ENCODE results near the gene RHOV.
A peak's percentile ranks its signal among the peaks of the same experiment; 100 is the strongest.
"Not testable (repeated sequence)": the region's sequence is repeated elsewhere in the genome, so short reads cannot be mapped to it uniquely, and the experiment has no call there.

RHOV gene

GRCh38 chr15:40872791-40873693 is 992 bp downstream of the RHOV start:
- no peak for DNase-seq (ENCODE audit: low read depth in 2 of 2)

DNA sequence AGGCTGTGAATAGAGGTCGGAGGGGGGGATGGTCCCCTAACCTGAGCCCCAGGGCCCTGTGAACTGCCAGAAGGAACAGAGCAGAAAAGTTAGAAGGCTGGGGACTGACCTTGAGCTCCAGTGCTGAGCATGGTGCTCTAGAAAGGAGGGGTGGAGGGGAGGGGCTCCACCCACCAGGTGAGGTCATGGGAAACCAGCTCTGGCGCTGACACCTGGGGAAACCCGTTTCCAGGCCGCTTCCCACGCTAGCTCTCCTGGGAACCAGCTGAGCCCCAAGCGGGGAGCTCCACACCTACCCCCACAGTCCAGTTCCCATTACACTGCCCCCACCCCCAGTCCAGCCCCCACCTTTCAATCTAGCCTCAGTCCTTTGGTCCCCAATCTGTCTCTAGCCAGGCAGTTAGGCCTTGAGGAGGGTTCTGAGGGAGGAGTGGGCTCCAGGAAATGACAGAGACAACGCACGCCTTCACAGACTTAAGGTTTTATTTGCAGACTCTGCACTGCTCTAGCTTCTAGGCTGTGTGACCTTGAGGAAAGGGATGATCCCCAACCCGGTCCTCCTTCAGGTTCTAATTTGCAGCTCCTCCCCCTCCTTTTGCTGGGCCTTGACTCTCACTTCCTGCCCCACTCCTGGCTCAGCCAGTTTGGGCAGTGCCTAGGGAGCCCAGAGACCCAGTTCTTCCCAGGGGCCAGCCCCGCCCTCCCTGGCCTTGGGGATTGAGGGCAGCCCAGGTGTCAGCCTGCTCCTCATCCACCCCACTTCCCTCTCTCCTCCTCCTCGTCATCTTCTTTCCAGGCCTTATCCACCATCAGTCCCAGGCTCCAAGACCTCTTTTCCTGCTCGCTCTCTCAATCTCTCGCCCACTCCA is 2.1 kb downstream of the RHOV start:
- DNase-seq (ENCODE audit: low read depth in 2 of 2): no peak

- no peak for DNase-seq (ENCODE audit: low read depth in 2 of 2)
Observed at GRCh38 chr15:40870716-40871115, 3.3 kb downstream of the RHOV start.

DNA sequence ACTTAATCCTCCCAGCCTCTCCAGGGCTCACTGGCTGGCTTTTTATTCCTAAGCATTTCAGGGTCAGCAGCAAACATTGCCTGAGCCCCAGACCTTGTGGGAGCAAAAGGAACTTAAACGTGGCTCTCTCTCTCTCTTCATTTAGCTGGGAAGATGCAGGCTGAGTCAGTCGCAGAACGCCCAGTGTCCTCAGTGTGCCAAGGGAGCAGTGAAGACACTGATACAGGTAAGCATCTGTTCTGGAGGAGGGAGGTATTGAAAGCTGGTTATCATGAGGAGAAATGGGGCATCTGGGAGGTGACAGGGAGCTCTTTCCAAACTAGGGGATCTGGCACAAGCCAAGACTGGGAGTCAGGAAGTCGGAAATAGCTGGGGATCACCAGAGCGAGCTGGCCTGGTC is 4.3 kb downstream of the RHOV start:
- no peak for DNase-seq (ENCODE audit: low read depth in 2 of 2)

- DNase-seq (ENCODE audit: low read depth in 2 of 2): no peak
Observed at GRCh38 chr15:40867199-40867598, 6.8 kb downstream of the RHOV start.

DNA sequence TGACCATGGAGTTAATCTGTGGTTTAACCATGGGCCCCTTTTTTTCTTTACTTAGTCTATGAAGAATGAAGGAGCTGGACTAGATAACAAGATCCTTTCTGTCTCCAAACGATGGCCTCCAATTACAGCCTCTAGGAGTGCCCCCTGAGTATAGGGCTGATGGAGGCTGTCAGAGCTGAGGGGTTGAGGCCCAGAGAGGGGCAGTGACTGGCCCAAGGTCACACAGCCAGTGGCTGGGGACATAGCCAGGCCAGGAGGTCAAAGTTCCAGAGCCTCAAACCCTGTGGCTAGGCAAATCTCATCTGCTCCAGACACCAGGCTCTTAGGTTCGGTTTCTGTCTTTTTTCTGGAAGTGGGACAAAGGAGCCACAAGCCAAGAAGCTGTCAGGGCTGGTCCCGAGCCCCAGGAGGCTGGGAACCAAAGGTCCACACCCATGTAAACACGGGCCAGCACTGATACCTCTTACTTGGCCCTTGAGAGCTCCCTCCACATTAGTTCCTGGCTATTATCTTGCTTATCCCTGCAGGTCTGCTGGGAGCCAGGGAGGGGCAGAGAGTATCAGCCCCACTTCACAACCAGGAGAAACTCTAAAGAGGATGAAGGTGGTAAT is 10.3 kb downstream of the RHOV start:
- DNase-seq (ENCODE audit: low read depth in 2 of 2): no peak

DNA sequence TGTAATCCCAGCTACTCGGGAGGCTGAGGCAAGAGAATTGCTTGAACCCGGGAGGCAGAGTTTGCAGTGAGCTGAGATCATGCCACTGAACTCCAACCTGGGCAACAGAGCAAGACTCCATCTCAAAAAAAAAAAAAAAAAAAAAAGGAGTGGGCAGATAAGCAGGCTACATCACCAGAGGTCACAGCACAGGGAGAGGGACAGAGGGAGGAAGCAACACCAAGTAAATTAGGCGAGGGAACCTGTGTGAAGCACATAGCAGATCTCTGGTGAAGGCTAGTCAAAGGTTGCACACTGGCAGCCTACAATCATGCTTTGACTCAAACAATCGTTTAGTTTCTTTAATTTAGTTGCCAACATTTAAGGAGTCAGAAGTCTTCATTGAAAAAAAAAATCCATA is 12.9 kb downstream of the RHOV start:
- DNase-seq (ENCODE audit: low read depth in 2 of 2): not testable (repeated sequence)

- DNase-seq (ENCODE audit: low read depth in 2 of 2): peak; percentile 76 to 86
Observed at GRCh38 chr15:40859206-40859851, 14.7 kb downstream of the RHOV start.

GRCh38 chr15:40858706-40859105 is 15.3 kb downstream of the RHOV start:
- DNase-seq (ENCODE audit: low read depth in 2 of 2): no peak

GRCh38 chr15:40857601-40858341 is 16.3 kb downstream of the RHOV start:
- peak; percentile 60 to 76 for DNase-seq (ENCODE audit: low read depth in 2 of 2)

DNA sequence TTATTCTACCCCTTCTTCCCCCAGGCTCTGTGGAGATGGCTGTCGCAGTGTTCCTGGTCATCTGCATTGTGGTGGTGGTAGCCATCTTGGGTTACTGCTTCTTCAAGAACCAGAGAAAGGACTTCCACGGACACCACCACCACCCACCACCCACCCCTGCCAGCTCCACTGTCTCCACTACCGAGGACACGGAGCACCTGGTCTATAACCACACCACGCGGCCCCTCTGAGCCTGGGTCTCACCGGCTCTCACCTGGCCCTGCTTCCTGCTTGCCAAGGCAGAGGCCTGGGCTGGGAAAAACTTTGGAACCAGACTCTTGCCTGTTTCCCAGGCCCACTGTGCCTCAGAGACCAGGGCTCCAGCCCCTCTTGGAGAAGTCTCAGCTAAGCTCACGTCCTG is 17.3 kb downstream of the RHOV start:
- no peak for DNase-seq (ENCODE audit: low read depth in 2 of 2)

DNA sequence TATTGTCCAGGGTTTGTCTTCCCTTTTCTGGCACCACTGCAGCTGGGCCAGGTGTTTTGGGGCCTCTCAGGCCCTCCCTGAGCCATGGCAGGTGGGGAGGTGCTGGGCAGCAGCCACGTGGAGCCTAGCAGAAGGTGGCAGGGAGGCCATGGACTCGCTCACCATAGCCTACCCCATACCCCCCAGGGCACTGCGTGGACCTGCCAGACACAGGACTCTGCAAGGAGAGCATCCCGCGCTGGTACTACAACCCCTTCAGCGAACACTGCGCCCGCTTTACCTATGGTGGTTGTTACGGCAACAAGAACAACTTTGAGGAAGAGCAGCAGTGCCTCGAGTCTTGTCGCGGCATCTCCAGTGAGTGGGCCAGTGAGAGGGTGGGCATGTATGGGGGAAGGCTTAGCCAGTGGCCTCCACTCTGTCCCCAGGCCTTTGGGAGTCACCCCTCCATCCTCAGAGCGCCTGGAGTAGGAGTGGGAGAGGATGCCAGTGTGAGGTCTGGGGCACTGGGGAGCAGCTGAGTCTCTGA is 18.3 kb downstream of the RHOV start:
- no peak for DNase-seq (ENCODE audit: low read depth in 2 of 2)

DNA sequence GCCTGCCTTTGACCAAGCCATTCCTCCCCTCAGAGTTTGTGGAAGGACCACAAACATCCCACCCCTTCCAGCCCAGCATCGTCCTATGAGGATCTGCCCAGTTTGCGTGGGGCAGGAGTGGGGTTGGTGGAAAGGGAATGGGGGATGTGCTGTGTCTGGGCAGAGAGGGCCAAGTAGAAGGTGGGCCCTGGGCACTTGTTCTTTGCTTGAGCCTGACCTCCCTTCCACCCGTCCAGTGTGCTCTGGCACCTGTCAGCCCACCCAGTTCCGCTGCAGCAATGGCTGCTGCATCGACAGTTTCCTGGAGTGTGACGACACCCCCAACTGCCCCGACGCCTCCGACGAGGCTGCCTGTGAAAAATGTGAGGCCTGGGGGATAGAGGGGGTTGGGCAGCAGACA is 19.9 kb downstream of the RHOV start:
- no peak for DNase-seq (ENCODE audit: low read depth in 2 of 2)

DNA sequence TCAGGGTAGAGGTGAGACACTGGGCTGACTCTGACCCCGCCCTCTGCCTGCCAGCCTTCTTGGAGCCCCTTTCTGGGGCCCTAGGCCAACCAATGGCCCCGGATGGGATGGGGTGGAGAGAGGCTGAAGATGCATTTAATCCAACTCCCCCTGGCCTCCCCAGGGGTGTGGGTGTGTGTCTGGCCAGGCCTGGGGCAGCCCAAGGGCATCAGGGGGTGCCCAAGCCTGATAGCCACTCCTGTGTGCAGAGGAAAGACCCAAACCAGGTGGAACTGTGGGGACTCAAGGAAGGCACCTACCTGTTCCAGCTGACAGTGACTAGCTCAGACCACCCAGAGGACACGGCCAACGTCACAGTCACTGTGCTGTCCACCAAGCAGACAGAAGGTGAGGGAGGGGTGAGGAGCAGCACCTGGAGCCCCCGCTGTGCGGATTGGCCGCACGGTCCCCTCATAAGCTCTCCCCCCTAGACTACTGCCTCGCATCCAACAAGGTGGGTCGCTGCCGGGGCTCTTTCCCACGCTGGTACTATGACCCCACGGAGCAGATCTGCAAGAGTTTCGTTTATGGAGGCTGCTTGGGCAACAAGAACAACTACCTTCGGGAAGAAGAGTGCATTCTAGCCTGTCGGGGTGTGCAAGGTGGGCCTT is 20.7 kb downstream of the RHOV start:
- DNase-seq (ENCODE audit: low read depth in 2 of 2): no peak

DNA sequence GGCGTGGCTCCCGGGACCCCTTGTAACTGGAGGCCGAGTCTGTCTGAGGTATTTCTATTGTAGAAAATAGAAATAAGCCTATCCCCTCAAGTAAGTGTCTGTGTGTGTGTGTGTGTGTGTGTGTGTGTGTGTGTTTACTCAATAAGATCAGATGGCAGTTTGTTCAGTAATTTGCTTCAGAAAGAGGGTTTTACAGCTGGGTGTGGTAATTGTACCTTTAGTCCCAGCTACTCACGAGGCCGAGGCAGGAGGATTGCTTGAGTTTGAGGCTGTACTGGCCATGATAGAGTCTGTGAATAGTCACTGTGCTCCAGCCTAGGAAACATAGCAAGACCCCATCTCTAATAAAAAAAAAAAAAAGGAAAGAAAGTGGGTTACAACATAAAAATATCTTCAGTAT is 21.5 kb downstream of the RHOV start:
- DNase-seq (ENCODE audit: low read depth in 2 of 2): no peak

GRCh38 chr15:40850576-40851112 is 23.4 kb downstream of the RHOV start:
- DNase-seq (ENCODE audit: low read depth in 2 of 2): no peak

GRCh38 chr15:40847223-40847961 is 26.6 kb downstream of the RHOV start:
- no peak for DNase-seq (ENCODE audit: low read depth in 2 of 2)

- DNase-seq (ENCODE audit: low read depth in 2 of 2): no peak
Observed at GRCh38 chr15:40846841-40847222, 27.2 kb downstream of the RHOV start.

- DNase-seq (ENCODE audit: low read depth in 2 of 2): no peak
Observed at GRCh38 chr15:40845511-40846284, 28.3 kb downstream of the RHOV start.
